ENCODE measurements around the gene CACNA1I. TPM values are rescaled to one million over a fixed set of nuclear protein-coding genes. Genes with fewer than 3 reads are reported as not detected.

CACNA1I gene
- total RNA-seq, 3 donors from 2014 or later: 0.05 to 0.14 (median 0.08) TPM

- DNase-seq (no peak), ATAC-seq (no peak)
- no peaks in the 10 kb centered on the region for H3K9me3 Mint-ChIP-seq
- no peaks in the 10 kb centered on the region for H3K27me3 Mint-ChIP-seq (ENCODE audit: low read depth)
- H3K4me1 Mint-ChIP-seq (ENCODE audit: low read depth): peaks cover 18% of the 10 kb centered on the region
- no peak overlapping the region for H3K4me3 Mint-ChIP-seq
- no peaks in the 10 kb centered on the region for H3K36me3 Mint-ChIP-seq (ENCODE audit: insufficient read depth)
These were observed 327 bp upstream of the CACNA1I start for GRCh38 chr22:39570226-39570625.

GRCh38 chr22:39571538-39571937 lies 985 bp downstream of the CACNA1I start:
- ATAC-seq (no peak), DNase-seq (no peak)
- Mint-ChIP-seq H3K4me1 (ENCODE audit: low read depth) (peaks cover 16% of the 10 kb centered on the region), H3K36me3 (ENCODE audit: insufficient read depth) (no peaks in the 10 kb centered on the region), H3K4me3 (no peak overlapping the region), H3K27me3 (ENCODE audit: low read depth) (no peaks in the 10 kb centered on the region), H3K9me3 (no peaks in the 10 kb centered on the region)

DNA sequence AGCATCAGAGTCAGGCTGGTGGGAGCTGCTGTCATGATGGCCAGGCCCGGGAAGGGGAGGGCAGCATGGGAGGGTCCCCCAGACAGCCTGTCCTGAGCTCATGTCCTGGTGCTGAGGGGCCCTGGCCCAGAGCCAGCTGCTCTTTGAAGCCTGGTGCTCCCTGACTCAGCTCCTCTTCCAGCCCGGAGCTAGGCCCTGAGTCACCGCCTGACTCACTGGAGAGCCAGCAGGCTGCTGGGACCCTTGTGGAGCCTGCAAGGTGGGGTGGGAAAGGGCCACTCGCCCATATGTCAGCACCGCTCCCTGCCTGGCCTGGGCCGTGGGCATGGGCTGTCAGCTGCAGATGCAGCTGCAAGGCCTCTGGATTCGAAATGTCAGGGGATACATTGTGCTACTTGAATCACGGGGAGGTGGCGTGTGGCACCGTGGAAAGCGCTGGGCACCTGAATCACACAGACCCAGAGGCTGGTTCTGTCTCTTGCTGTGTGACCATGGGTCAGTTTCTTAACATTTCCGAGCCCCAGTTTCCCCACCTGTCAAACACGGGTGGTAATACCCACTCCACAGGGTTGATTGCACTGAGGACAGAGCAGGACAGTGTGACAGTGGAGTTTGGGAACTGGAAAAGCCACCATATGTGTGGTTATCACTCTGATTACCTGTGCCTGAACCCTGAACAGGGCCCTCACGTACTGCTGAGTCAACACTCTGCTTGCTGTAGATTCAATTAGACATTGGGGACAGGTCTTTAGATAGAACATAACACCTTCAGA lies 4.4 kb downstream of the CACNA1I start:
- DNase-seq (no peak), ATAC-seq (no peak)
- Mint-ChIP-seq H3K27me3 (ENCODE audit: low read depth) (peaks cover 6% of the 10 kb centered on the region), H3K4me1 (ENCODE audit: low read depth) (no peaks in the 10 kb centered on the region), H3K36me3 (ENCODE audit: insufficient read depth) (no peaks in the 10 kb centered on the region), H3K9me3 (no peaks in the 10 kb centered on the region), H3K4me3 (no peak overlapping the region)

GRCh38 chr22:39575552-39575825 lies 4.9 kb downstream of the CACNA1I start:
- ATAC-seq (no peak), DNase-seq (no peak)
- Mint-ChIP-seq H3K27me3 (ENCODE audit: low read depth) (peaks cover 6% of the 10 kb centered on the region), H3K36me3 (ENCODE audit: insufficient read depth) (no peaks in the 10 kb centered on the region), H3K9me3 (no peaks in the 10 kb centered on the region), H3K4me3 (no peak overlapping the region), H3K4me1 (ENCODE audit: low read depth) (no peaks in the 10 kb centered on the region)

DNA sequence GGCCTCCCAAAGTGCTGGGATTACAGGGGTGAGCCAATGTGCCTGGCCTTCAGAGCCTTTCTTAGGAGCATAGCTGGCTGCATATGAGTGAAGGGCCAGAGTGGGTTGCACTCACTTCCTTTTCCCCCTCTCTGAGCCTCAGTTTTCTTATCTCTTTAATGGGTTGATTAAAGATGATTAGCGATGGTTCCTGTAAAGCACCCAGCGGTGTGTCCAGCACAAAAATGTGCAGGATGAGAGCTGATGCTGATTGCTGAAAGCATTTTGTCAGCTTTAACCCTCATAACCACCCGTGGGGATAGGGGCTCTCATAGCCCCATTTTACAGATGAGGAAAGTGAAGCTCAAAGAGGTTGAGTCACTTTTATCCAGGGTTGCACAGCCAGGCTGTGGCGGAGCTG lies 5.5 kb downstream of the CACNA1I start:
- no peak overlapping the region for H3K4me3 Mint-ChIP-seq

GRCh38 chr22:39577366-39577765 lies 6.8 kb downstream of the CACNA1I start:
- Mint-ChIP-seq H3K36me3 (ENCODE audit: insufficient read depth) (no peaks in the 10 kb centered on the region), H3K4me1 (ENCODE audit: low read depth) (no peaks in the 10 kb centered on the region), H3K9me3 (no peaks in the 10 kb centered on the region), H3K27me3 (ENCODE audit: low read depth) (peaks cover 11% of the 10 kb centered on the region), H3K4me3 (no peak overlapping the region)
- DNase-seq (no peak), ATAC-seq (no peak)

More for the DNA sequence above, 5.5 kb downstream of the CACNA1I start:
- DNase-seq: no peak
- H3K36me3 Mint-ChIP-seq (ENCODE audit: insufficient read depth): no peaks in the 10 kb centered on the region
- H3K4me1 Mint-ChIP-seq (ENCODE audit: low read depth): no peaks in the 10 kb centered on the region
- H3K9me3 Mint-ChIP-seq: no peaks in the 10 kb centered on the region
- ATAC-seq: no peak
- peaks cover 7% of the 10 kb centered on the region for H3K27me3 Mint-ChIP-seq (ENCODE audit: low read depth)

DNA sequence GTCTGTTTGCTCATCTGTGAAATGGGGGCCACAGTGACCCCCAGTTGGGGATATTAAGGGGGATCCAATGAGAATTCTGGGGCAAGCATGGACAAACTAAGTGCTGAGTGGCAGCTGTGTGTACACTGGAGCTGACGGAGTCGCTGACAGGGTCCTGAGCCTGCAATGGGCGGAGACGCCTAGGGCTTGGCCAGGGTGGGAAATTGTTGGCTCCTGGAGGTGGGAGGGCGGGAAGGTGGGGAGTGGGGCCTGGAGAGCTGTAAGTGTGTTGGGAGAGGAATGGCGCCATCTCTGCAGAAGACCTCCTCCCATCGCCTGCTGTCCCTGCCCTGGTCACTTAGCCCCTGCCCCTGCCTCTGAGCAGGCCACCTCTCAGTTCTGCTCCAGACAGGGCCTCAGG lies 7.3 kb downstream of the CACNA1I start:
- H3K4me3 Mint-ChIP-seq: no peak overlapping the region
- no peaks in the 10 kb centered on the region for H3K9me3 Mint-ChIP-seq
- no peaks in the 10 kb centered on the region for H3K4me1 Mint-ChIP-seq (ENCODE audit: low read depth)
- ATAC-seq (no peak), DNase-seq (no peak)
- H3K36me3 Mint-ChIP-seq (ENCODE audit: insufficient read depth): no peaks in the 10 kb centered on the region
- peaks cover 12% of the 10 kb centered on the region for H3K27me3 Mint-ChIP-seq (ENCODE audit: low read depth)

GRCh38 chr22:39580006-39580441 lies 9.5 kb downstream of the CACNA1I start:
- ATAC-seq: no peak

DNA sequence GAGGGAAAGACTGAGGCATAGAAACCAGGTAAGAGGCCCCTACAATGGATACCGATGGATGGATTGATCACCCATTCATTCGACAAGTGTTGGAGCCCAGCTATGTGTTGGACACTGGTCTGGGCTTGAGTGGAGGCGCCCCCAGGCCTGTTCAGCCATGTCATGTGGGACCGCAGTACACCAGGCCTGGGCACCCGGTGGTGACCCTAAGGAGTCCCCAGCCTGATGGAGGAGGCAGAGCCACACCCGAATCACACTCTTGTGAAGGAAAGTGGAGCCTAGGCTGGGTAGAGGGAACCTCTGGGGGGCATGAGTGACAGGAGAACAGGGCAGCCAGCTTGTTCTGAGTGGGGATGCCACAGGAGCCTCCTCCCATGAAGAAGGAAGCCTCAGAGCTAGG lies 10.2 kb downstream of the CACNA1I start:
- DNase-seq: no peak
- H3K27me3 Mint-ChIP-seq (ENCODE audit: low read depth): peaks cover 14% of the 10 kb centered on the region
- no peaks in the 10 kb centered on the region for H3K4me1 Mint-ChIP-seq (ENCODE audit: low read depth)
- no peaks in the 10 kb centered on the region for H3K9me3 Mint-ChIP-seq
- no peak for ATAC-seq
- H3K36me3 Mint-ChIP-seq (ENCODE audit: insufficient read depth): no peaks in the 10 kb centered on the region
- H3K4me3 Mint-ChIP-seq: no peak overlapping the region

More at GRCh38 chr22:39580006-39580441, 9.5 kb downstream of the CACNA1I start:
- H3K9me3 Mint-ChIP-seq: no peaks in the 10 kb centered on the region
- H3K27me3 Mint-ChIP-seq (ENCODE audit: low read depth): peaks cover 14% of the 10 kb centered on the region
- H3K36me3 Mint-ChIP-seq (ENCODE audit: insufficient read depth): no peaks in the 10 kb centered on the region
- H3K4me1 Mint-ChIP-seq (ENCODE audit: low read depth): no peaks in the 10 kb centered on the region
- H3K4me3 Mint-ChIP-seq: no peak overlapping the region
- no peak for DNase-seq

- DNase-seq (no peak), ATAC-seq (no peak)
- Mint-ChIP-seq H3K4me3 (no peak overlapping the region), H3K36me3 (ENCODE audit: insufficient read depth) (no peaks in the 10 kb centered on the region), H3K27me3 (ENCODE audit: low read depth) (peaks cover 14% of the 10 kb centered on the region), H3K4me1 (ENCODE audit: low read depth) (no peaks in the 10 kb centered on the region), H3K9me3 (no peaks in the 10 kb centered on the region)
These were observed 10.8 kb downstream of the CACNA1I start for GRCh38 chr22:39581303-39581702.

- Mint-ChIP-seq H3K4me1 (ENCODE audit: low read depth) (no peaks in the 10 kb centered on the region), H3K27me3 (ENCODE audit: low read depth) (peaks cover 14% of the 10 kb centered on the region), H3K4me3 (no peak overlapping the region), H3K9me3 (no peaks in the 10 kb centered on the region), H3K36me3 (ENCODE audit: insufficient read depth) (no peaks in the 10 kb centered on the region)
- ATAC-seq (no peak), DNase-seq (no peak)
These were observed 12.6 kb downstream of the CACNA1I start for GRCh38 chr22:39583066-39583667.

- Mint-ChIP-seq H3K4me3 (no peak overlapping the region), H3K36me3 (ENCODE audit: insufficient read depth) (no peaks in the 10 kb centered on the region), H3K4me1 (ENCODE audit: low read depth) (no peaks in the 10 kb centered on the region), H3K27me3 (ENCODE audit: low read depth) (no peaks in the 10 kb centered on the region), H3K9me3 (no peaks in the 10 kb centered on the region)
- no peak for ATAC-seq
- DNase-seq: no peak
These were observed 19.3 kb downstream of the CACNA1I start for GRCh38 chr22:39589875-39590274.

DNA sequence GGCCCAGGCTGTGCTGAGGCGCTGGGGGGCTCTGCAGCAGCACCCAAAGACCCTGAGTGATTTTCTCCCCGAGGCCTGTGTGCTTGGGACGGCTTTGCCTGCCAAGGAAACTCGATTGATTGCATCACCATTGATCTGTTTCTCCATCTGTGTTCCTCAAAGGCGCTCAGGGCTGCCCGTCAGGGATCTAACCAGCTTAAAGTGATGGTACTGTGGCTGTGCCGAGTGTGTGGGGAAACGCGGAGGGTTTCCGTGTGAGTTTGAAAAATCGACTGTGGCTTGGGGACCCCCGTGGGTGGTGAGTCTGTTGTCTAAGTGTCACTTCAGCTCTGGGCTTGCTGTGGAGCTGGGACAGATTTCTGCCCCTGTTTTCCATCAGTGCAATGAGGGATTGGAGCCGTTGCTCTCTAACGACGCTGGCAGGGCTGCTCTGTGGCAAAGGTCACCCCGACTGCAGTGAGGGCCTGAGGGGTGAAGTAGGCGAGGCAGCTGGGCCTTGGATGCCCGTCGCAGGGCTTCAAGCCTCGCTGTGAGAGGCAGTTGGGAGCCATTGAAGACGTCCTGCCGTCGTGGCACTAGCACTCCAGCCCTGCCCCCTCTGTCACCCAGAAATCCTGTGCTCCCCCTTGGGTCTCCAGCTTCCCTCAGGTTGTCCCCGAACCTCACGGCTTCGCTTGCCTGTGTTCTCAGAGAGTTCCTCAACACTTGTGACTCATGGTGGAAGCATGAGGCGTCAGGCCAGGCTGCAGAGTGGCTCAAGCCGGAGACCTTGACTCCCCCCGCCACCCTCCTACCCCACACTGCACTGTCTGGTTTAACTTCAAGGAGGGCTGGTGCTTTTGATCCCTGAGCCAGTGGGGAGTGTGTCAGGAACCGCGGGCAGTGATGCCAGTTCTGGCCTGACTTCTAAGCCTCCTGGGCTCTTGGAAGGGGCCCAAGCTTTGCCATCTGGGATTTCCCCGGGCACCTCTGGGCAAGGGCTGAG lies 21.8 kb downstream of the CACNA1I start:
- Mint-ChIP-seq H3K27me3 (ENCODE audit: low read depth) (peaks cover 4% of the 10 kb centered on the region), H3K36me3 (ENCODE audit: insufficient read depth) (no peaks in the 10 kb centered on the region), H3K4me1 (ENCODE audit: low read depth) (no peaks in the 10 kb centered on the region), H3K4me3 (no peak overlapping the region), H3K9me3 (no peaks in the 10 kb centered on the region)
- no peak for ATAC-seq
- DNase-seq: no peak

- no peaks in the 10 kb centered on the region for H3K9me3 Mint-ChIP-seq
- H3K4me3 Mint-ChIP-seq: no peak overlapping the region
- H3K4me1 Mint-ChIP-seq (ENCODE audit: low read depth): peaks cover 1% of the 10 kb centered on the region
- DNase-seq (no peak), ATAC-seq (no peak)
- peaks cover 4% of the 10 kb centered on the region for H3K27me3 Mint-ChIP-seq (ENCODE audit: low read depth)
- no peaks in the 10 kb centered on the region for H3K36me3 Mint-ChIP-seq (ENCODE audit: insufficient read depth)
These were observed 22.7 kb downstream of the CACNA1I start for GRCh38 chr22:39593066-39593930.
